HG02884 (cell line): ENCODE measurements around the gene SIN3A.
"Not testable (repeated sequence)": the region's sequence is repeated elsewhere in the genome, so short reads cannot be mapped to it uniquely, and the experiment has no call there.

Experiments used
- ATAC-seq: cut with Tn5 transposase; IDR thresholded peaks from one replicate; pipeline ENCODE4 v1.9.1; 2021; ENCODE audit warnings: mild to moderate bottlenecking, moderate library complexity; ENCODE audit not compliant: unreplicated experiment

SIN3A gene

DNA sequence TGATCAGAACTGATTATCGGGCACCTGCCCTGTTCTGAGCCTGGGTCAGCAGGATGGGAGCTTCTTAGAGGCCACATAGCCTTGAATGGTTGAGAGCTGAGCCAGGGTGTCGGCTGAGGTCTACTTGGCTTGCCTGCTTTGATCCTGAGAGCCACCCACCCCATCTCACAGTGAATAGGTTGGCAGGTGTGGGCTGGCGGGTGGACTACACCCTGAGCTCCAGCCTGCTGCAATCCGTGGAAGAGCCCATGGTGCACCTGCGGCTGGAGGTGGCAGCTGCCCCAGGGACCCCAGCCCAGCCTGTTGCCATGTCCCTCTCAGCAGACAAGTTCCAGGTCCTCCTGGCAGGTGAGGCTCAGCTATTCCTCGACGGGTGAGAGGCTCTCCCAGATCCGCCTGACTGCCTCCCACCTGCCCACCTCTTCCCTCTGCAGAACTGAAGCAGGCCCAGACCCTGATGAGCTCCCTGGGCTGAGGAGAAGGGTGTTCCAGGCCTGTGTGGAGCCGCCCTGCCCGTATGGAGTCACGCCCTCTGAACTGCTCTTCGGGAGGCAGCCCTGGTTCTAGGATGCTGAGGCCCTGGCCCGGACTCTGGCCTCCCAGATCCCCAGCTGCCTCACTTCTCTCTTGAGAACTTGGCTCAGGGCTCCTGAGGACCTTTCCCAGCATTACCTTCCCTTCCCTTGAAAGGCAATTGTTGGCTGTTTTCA lies 111.8 kb downstream of the SIN3A start:
- ATAC-seq, result no peak

DNA sequence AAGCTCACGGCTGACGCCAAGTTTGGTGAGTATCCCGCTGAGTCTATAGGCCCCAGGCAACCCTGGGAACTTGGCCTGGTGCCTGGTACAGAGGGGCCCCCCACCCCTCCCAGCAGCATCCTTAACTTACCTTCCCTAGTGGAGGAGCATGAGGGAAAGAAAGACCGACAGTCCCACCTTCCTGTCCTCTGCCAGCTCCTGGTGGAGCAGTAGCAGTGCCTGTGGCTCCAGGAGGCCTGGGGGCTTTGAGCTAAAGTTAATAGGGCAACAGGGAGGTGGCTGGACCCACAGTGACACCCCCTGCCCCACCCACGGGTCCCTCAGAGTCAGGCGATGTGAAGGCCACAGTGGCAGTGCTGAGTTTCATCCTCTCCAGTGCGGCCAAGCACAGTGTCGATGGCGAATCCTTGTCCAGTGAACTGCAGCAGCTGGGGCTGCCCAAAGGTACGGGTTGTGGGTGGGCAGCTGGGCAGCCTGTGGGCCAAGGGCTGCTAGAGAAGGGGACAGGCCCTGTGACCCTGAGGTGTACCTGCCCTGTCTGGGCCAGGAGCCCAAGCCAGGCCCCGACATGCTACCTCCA lies 112.7 kb downstream of the SIN3A start:
- ATAC-seq, result no peak

DNA sequence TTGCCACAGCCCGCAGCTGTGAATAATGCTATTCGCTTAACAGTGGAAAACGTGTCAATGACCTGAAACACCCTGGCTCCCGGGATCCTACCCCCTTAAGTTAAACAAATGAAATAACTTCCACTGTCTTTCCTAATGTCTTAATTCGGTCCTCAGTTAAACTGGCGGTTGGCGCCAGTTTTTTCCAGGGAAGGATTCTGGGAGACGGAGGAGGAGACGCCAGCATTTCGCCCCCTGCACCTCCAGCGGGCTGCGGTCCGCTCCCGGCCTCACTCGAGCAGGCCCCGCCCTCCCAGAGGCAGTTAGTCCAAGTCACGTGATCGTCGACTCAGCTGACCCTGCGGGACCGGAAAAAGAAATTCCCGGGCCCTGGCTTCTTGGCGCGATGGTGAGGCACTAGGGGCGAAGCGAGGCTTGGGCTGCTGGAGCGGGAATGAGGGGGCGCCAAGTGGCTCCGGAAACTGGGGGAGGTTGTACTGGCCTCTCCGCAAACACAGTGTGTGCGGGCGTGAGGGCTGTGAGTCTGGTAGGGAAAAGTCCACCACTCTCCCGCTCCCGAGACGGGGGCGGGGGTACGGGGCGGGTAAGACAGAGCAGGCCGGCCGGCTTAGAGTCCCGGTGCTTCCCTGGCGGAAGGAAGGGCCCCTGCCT lies 115.7 kb downstream of the SIN3A start, which contains the start of gene COMMD4:
TSS of gene COMMD4 (plus strand) at position 359 of the 651 bp plus-strand sequence. CDS start at position 386, 27 bp downstream.
- ATAC-seq, result no peak

DNA sequence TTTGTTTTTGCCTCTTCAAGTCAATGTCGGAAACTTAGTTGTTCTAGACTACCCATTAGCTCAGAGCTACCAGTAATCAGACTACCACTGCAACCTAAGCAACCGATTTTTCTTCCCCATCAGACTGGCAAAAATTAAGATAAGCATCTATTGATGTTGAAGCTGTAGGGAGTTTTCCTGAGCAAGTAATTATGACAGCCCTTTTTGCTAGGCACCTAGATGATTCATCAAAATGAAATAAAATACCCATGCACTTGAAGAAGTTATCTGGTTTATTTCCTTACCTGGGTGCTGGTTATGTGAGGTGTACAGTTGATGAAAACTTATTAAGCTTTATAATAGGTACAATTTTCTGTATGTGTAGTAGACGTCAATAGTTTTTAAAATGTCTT lies 116.2 kb downstream of the SIN3A start:
- no peak for ATAC-seq

DNA sequence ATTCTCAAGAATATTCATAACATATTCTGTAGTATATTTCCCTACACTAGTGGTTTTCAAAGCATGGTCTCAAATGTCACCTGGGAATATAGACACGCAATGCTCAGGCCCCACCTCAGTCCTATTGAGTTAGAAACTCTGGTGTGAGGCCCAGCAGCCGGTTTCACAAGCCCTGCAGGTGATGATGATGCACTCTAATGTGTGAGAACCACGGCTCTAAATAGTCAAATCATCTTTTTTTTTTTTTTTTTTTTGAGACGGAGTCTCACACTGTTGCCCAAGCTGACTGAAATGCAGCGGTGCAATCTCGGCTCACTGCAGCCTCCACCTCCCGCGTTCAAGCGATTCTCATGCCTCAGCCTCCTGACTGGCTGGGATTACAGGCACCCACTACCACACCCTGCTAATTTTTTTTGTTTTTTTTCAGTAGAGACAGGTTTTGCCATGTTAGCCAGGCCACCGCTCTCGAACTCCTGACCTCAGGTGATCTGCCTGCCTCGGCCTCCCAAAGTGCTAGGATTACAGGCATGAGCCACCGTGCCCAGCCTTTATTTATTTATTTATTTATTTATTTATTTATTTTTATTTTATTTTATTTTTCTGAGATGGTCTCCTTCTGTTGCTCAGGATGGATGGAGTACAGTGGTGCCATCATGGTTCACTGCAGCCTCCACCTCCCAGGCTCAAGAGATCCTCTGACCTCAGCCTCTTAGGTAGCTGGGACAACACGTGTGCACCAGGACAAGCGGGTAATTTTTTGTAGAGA lies 117.7 kb downstream of the SIN3A start:
- not testable (repeated sequence) for ATAC-seq

DNA sequence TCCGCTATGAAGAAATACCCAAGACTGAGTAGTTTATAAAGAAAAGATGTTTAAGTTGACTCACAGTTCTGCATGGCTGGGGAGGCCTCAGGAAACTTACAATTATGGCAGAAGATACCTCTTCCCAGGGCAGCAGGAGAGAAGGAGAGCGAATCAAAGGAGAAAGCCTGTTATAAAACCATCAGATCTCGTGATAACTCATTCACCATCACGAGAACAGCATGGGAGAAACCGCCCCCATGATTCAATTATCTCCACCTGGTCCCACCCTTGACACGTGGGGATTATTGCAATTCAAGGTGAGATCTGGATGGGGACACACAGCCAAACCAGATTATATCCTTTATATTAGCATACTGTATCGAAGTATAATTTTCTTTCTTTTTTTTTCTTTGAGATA lies 119.4 kb downstream of the SIN3A start:
- ATAC-seq, result not testable (repeated sequence)

DNA sequence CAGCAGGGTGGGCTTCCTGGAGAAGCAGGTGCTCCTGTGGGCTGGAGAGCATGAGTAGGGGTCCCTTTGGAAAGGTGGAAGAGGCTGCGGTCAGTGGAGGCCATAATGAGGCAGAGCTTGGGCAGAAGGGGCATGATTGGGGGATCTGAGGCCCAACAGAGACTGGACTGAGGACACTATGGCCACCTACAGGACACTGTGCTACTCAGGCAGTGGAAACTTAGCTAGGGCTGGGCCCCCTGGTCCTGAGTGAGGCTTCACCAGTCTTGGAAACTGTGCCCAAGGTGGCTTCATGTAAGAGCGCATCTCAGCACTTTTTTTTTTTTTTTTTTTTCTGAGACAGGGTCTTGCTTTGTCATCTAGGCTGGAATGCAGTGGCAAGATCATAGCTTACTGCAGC lies 121.9 kb downstream of the SIN3A start:
- ATAC-seq, result no peak

DNA sequence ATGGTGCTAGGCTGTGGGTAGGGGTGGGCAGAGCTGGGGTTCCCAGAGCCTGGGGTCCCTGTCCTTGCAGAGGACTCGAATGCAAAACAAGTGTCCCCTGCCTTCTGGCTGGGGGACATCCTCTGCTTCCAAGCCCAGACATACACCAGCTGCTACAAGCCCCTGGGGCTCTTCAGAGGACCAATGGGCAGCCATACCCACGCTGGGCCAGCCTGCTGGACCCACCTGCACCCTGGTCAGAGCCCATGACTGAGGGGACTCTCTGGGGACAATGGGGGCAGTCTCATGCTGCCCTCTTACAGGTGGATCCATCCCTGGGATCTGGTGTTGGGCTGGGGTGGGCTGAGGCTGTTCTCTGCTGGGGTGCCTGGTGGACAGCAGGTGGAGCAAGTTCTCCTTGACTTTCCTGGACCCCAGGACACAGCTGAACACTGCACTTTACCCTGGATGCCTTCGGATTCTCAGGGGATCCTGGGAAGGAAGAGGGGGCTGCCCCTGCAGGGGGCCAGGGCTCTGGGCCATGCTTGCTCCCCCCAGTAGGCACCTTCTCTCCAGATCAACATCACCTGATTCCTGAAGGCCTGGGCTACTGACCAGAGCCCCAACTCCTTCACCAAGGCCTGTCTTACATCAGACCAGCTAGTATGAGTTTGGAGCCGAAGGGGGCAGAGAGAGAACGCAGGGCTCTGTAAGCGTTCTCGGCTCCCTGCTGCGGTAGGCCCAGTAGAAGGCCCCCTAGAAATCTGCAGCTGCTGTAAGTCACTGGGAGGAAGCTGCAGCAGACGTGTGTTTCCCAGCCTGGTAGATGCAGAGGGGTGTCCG lies 122.8 kb downstream of the SIN3A start:
- ATAC-seq, result no peak

DNA sequence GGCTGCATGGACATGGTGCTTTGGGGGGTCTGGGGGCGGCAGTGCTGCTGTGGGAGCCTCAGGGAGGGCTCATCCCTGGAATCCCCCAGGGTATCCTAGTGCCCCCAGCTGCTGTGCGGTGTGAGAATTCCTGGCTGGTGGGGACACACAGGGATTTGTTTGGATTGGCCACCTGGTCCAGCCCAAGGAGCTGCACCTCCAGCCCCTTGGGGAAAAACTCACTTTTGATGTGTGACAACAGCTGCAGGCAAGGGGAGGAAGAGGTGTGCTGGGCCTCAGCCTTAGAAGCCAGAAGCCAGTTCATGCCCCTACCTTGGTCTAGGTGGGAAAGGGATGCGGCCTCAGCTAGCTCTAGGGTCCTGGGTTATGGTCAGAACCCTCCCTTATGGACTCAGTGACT lies 124.0 kb downstream of the SIN3A start:
- ATAC-seq, result no peak

DNA sequence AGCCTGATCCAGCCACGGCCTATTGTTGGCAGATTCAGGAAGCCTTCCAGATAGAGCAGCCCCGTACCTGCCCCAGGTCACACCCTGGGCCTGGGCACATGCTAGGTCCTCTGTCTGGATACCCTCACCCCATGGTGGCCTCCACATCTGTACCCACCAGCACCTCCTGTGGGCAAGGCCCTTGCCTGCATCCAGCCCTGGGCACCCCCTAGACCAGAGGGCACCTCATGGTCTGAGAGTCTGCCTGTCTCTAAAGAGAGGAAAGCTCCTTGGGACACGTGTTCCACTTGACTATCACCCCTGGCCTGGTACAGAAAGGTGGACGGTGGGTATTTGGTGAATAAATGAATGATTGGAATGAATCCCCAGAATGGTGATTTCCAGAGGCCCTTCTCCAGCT lies 124.5 kb downstream of the SIN3A start:
- no peak for ATAC-seq

DNA sequence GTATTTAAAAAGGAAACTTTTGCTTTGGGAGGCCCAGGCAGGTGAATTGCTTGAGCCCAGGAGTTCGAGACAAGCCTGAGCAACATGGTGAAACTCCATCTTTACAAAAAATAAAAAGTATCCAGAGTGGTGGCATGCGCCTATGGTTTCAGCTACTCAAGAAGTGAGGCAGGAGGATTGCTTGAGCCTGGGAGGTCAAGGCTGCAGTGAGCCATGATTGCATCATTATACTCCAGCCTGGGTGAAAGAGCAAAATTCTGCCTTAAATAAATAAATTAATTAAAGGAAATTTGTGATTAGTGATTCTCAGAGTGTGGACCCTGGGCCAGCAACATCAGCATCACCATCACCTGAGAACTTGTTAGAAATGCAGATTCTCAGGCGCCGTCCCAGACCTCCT lies 125.6 kb downstream of the SIN3A start:
- ATAC-seq, result no peak

DNA sequence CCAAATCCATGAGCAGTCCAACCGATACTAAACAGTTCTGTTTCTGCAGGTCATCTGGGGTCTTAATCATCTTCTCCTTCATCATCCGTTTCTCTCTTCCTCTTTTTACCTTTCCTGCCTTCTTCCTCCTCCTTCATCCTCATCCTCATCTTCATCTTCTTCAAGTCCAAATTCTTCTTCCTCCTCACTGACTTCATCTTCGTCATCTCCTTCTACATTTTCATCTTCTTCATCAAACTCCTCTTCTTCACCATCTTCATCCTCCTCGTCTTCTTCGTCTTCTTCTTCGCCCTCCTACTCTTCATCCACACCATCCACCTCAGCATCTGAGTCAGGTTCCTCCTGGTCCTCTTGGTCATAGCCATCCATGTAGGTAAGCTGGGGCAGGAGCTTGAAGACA lies 129.8 kb downstream of the SIN3A start:
- no peak for ATAC-seq
